Right kidney (tissue), 1 donor: ENCODE data around the gene ELANE.
"Not testable (repeated sequence)": the region's sequence is repeated elsewhere in the genome, so short reads cannot be mapped to it uniquely, and the experiment has no call there.

Experiments
- DNase-seq: peaks from one replicate; pipeline ENCODE4 v3.0.0-alpha.2; 2016

Gene ELANE

GRCh38 chr19:814152-815078 is 37.7 kb upstream of the ELANE start:
- DNase-seq = no peak

GRCh38 chr19:815079-815774 is 36.9 kb upstream of the ELANE start:
- DNase-seq = no peak

GRCh38 chr19:815775-816499 is 36.2 kb upstream of the ELANE start:
- no peak for DNase-seq

DNA sequence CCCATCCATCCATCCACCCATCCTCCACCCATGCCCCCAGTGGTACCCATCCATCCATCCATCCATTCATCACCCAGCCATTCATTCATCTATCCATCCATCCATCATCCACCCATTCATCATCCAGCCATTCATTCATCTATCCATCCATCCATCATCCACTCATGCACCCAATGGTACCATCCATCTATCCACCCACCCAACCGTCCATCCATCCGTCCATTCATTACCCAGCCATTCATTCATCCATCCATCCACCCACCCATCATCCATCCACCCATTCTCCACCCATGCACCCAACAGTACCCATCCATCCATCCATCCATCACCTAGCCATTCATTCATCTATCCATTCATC is 35.6 kb upstream of the ELANE start:
- no peak for DNase-seq

DNA sequence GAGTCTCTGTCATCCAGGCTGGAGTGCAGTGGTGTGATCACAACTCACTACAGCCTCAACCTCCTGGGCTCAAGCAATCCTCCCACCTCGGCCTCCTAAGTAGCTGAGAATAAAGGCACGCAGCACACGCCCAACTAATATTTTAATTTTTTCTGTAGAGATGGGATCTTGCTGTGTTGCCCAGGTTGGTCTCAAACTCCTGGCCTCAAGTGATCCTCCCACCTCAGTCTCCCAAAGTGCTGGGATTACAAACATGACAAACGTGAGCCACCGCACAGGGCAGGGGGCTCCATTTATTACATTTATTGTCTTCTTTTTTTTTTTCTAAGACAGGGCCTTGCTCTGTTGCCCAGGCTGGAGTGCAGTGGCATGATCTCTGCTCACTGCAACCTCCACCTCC is 31.9 kb upstream of the ELANE start:
- DNase-seq = not testable (repeated sequence)

DNA sequence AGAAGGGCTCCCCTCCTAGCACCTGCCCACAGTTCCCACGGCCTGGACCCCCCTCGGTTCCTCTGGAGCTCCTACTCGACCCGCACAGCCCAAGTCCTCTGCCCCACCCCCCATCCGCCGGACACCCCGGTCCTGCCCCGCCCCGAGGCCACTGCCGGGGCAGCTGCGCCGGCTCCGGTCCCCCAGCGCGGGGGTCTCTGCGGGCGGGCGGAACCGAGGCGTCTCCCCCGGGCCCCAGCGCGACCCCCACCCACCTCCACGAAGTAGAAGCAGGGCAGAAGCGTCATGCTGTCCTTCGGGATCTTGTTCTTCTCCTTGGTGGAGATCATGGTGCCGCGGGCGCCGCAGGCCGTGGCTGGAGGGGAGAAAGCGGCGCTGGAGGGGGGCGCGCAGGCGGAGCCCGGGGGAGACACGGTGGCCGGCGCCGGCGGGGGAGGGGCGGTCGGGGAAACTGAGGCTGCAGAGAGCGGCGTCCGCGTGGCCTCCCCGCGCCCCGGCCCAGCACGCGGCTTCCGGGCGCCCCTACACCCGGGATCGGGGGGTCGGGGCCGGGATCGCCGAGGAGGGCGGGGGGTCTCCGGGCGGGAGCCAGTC is 30.8 kb upstream of the ELANE start:
- DNase-seq = no peak

DNA sequence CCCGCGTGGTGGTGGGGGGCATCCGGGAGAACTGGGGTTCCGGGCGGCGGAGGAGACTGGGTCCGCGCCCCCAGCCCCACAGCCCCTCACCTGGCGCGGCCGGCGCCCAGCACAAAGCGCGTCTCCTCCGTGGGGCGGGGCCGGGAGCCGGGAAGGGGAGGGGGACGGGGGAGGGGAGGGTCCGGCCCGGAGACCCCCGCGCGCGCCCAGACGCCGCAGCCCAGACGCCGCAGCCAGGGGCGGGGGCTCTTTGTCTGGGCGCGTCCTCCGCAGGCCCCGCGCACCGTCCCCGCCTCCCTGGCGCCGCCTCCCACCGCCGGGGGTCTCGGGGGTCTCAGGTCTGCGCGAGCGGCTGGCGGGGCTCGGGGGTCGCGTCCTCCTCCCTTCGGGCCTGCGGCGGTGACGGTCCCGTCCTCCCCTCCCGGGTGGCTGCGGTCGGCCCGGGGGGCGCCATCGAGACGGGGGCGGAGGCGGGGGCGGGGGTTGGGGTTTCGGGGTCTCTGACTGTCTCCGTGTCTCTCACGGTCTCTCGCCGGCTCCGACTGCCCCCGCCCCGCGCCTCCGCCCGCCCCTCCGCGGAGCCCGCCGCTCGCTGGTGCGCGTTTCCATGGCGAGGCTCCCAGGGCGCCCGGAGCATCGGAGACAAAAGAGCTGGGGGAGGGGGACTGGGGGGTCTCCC is 30.1 kb upstream of the ELANE start, which contains the start of gene PLPPR3:
Gene PLPPR3, minus strand, starts transcription at position 131 of the 679 bp plus-strand sequence. CDS start 396 bp downstream, outside the sequence.
- DNase-seq = no peak

- no peak for DNase-seq
Measured at GRCh38 chr19:823565-824121, 28.5 kb upstream of the ELANE start.

DNA sequence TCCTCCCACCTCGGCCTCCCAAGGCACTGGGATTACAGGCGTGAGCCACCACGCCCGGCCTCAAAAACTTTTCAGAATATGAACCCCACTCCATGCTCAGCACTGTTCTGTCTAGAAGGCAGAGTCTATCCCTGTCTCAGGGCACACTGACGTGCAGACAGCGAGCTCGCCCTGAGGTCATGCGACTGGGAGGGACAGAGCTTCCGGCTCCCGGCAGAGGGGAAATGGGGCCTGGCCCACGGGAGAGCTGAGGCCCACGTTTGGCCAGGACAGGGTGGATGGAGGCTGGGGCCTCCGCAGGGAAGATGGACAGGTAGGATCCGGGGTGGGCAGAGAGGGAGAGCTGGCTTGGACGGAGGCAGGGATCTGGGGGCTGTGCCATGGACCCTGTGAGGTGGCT is 27.2 kb upstream of the ELANE start:
- no peak for DNase-seq

GRCh38 chr19:825897-826644 is 26.0 kb upstream of the ELANE start:
- no peak for DNase-seq

DNA sequence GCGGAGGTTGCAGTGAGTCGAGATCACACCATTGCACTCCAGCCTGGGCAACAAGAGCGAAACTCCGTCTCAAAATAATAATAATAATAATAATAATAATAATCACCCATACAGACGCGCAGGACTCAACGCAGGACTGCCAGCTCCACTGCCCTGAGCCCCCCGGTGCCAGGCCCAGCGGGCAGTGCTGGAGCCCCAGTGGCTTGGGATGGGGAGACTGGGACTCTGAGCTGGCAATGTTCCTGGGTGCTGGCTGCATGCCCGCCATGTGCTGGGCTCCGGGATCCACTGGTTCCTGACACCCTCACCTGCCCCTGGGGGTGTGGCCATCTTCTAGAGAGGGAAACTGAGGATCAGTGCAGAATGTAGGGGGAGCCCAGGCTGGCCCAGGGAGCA is 24.8 kb upstream of the ELANE start:
- DNase-seq = no peak

- DNase-seq = no peak
Measured at GRCh38 chr19:827710-828321, 24.3 kb upstream of the ELANE start, which contains the start of gene AZU1. Gene AZU1 (plus strand): TSS chr19:827837. CDS start chr19:827847, 10 bp downstream.

DNA sequence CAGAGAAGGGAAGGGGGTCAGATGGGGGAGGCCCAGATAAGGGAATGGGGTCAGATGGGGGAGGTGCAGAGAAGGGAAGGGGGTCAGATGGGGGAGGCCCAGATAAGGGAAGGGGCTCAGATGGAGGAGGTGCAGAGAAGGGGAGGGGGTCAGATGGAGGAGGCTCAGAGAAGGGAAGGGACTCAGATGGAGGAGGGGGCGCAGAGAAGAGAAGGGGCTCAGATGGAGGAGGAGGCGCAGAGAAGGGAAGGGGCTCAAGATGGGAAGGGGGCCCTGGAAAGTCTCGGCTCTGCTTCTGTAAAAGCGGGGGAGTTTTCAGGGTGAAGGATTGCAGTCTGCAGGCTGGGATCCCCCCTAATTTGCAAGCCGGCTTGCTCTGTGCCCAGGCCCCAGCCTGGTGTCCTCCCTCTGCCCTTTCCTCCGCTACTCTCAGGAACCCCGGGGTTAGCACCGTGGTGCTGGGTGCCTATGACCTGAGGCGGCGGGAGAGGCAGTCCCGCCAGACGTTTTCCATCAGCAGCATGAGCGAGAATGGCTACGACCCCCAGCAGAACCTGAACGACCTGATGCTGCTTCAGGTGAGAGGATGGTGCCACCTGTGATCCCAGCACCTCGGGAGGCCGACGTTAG is 22.9 kb upstream of the ELANE start:
- DNase-seq = no peak

- DNase-seq = no peak
Measured at GRCh38 chr19:831407-832369, 20.4 kb upstream of the ELANE start.

- DNase-seq = no peak
Measured at GRCh38 chr19:834216-834615, 17.9 kb upstream of the ELANE start.

DNA sequence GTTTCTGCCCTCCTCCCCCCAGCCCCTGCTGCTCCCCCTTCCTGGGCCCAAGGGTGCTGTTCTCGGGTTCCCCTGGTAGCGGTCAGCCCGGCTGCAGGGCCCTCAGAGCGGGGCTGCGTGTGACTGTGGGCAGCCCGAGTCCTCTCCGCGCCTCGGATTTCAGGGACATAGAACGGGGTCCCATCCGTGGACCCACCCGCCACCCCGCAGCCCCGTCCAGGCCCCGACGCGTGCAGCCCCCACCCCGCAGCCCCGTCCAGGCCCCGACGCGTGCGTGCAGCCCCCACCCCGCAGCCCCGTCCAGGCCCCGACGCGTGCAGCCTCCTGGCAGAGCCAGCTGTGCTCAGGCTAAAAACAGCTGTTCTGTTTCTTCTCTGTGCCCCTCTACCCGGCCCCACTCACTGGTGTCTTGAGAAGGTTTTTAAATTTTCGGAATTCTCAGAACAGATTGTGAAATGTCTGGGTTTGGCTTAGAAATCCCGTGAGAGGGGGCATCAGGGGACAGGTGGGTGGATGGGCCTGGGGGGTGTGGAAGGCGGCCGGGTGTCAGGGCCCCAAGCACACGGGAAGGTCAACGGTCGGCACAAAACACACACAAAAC is 16.8 kb upstream of the ELANE start:
- DNase-seq = no peak

DNA sequence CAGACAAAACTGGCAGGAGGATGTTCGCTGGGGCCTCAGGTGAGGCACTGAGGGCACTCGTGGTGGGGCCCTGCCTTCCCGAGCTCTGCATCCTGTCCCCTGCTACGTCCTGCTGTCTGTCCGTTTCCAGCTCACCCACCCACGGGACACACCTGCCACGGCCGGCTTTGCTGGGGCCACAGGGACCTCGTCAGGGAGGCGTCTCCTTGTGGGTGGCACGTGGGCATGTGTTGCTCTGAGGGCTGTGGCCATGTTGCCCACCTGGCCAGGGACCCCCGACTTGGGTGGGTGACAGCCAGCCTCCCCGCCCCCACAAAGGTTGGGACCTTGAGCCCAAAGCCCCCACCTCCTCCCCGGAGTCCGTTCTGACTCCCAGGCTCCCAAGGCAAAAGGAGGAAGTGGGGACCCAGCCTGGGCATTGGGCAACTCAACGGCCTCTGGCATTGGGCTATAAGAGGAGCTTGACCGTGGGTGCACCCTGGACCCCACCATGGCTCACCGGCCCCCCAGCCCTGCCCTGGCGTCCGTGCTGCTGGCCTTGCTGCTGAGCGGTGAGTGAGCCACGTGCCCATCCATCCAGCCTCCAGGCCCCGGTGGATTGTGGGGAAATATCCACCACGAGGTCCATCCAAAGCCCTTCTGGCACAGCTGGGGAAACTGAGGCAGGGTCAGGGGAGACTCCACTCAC is 11.4 kb upstream of the ELANE start, which contains the start of gene PRTN3:
Gene PRTN3, plus strand, starts transcription at position 481 of the 688 bp plus-strand sequence. Its CDS starts 10 bp downstream, at position 491.
- DNase-seq = no peak
